B cell (primary cell): ENCODE results near the gene POU2AF1.

Experiments
- EZH2 ChIP-seq: IDR thresholded peaks from 2 replicates; pipeline ENCODE4 v1.6.1; 2012; ENCODE audit warnings: borderline replicate concordance, low read depth, mild to moderate bottlenecking, moderate library complexity, low read length; ENCODE audit not compliant: insufficient read depth, poor library complexity, severe bottlenecking
- TF ChIP-seq, protein P1 (sequence below): fragments of 200-600 bp; IDR thresholded peaks from one replicate; pipeline ENCODE4 v1.8.0; 2022; ENCODE audit warnings: antibody characterized with exemption, mild to moderate bottlenecking

DNA sequence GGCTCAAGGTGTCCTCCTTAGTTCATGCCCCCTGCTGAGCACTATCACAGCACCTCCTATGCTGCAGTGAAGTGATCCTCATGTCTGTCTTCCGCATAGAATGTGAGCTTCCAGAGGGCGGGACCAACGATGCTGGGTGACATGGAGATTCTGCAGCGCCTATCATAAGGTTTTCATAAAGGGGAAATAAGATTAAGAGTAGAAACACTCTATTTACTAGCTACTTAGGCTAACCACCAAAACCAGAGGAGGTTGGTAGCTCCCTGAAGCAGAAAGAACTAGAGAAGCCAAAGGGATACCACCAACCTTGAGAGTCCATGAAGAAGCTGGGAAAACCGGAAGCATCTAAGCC is 39.3 kb upstream of the POU2AF1 start:
- TF ChIP-seq, protein P1, sequence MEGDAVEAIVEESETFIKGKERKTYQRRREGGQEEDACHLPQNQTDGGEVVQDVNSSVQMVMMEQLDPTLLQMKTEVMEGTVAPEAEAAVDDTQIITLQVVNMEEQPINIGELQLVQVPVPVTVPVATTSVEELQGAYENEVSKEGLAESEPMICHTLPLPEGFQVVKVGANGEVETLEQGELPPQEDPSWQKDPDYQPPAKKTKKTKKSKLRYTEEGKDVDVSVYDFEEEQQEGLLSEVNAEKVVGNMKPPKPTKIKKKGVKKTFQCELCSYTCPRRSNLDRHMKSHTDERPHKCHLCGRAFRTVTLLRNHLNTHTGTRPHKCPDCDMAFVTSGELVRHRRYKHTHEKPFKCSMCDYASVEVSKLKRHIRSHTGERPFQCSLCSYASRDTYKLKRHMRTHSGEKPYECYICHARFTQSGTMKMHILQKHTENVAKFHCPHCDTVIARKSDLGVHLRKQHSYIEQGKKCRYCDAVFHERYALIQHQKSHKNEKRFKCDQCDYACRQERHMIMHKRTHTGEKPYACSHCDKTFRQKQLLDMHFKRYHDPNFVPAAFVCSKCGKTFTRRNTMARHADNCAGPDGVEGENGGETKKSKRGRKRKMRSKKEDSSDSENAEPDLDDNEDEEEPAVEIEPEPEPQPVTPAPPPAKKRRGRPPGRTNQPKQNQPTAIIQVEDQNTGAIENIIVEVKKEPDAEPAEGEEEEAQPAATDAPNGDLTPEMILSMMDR = no peak
- no peak for TF ChIP-seq EZH2
